CD14-positive monocyte (primary cell): ENCODE data around the gene COL26A1. TPM values are rescaled to one million over a fixed set of nuclear protein-coding genes. Genes with fewer than 3 reads are reported as not detected.

Source experiments
- DNase-seq, 3 donors: peaks; one replicate each; pipeline ENCODE4 v3.0.0-alpha.2; 2011 to 2022
- H2AFZ ChIP-seq: 2 replicates; pipeline ENCODE4 v1.6.0; 2012; ENCODE audit warnings: mild to moderate bottlenecking, low read depth, low read length, inconsistent platforms; ENCODE audit not compliant: insufficient read depth, poor library complexity, severe bottlenecking
- H3K27ac ChIP-seq, 2 donors: 1 replicate in 1 of 2; 2 replicates in 1 of 2; pipeline ENCODE4 v1.5.1; 2012 to 2013; ENCODE audit warnings: low read length in 2 of 2, control low read depth in 1 of 2, inconsistent platforms in 1 of 2, low read depth in 1 of 2, mild to moderate bottlenecking in 1 of 2
- H3K27me3 ChIP-seq, 2 donors: one replicate each; pipeline versions ENCODE4 v1.6.0 to v1.6.1; 2011 to 2013; ENCODE audit warnings: low read length in 2 of 2; ENCODE audit not compliant: control insufficient read depth in 2 of 2, insufficient read depth in 2 of 2
- H3K36me3 ChIP-seq, 2 donors: replicated peaks in 1 of 2; 1 replicate in 1 of 2; 2 replicates in 1 of 2; pipeline versions ENCODE4 v1.5.1 to v1.6.1; 2012 to 2013; ENCODE audit warnings: low read length in 2 of 2, control low read depth in 1 of 2, inconsistent platforms in 1 of 2, mild to moderate bottlenecking in 1 of 2; ENCODE audit not compliant: insufficient read depth in 2 of 2, control insufficient read depth in 1 of 2
- H3K4me1 ChIP-seq, 2 donors: 1 replicate in 1 of 2; 2 replicates in 1 of 2; pipeline versions ENCODE4 v1.5.1 to v1.6.1; 2012 to 2013; ENCODE audit warnings: low read length in 2 of 2, control low read depth in 1 of 2, inconsistent platforms in 1 of 2, mild to moderate bottlenecking in 1 of 2, moderate library complexity in 1 of 2; ENCODE audit not compliant: insufficient read depth in 2 of 2, control insufficient read depth in 1 of 2
- H3K4me2 ChIP-seq: replicated peaks from 2 replicates; pipeline ENCODE3; 2012; ENCODE audit warnings: low read length, moderate library complexity, mild to moderate bottlenecking; ENCODE audit not compliant: poor library complexity, severe bottlenecking; ENCODE audit errors: extremely low read depth
- H3K4me3 ChIP-seq, 3 experiments: fragments of 200-600 bp in 1 of 3; sonication (generic) in 1 of 3; replicated peaks in 1 of 3; 1 replicate in 2 of 3; 2 replicates in 1 of 3; pipeline ENCODE4 v1.5.1; 2011 to 2013; ENCODE audit warnings: low read length in 3 of 3, mild to moderate bottlenecking in 3 of 3, control low read depth in 2 of 3, low read depth in 2 of 3, inconsistent platforms in 1 of 3, moderate library complexity in 1 of 3
- H3K79me2 ChIP-seq: 2 replicates; pipeline ENCODE4 v1.6.0; 2012; ENCODE audit warnings: mild to moderate bottlenecking, control low read depth, inconsistent platforms, low read length, moderate library complexity; ENCODE audit not compliant: insufficient read depth
- H3K9ac ChIP-seq: 2 replicates; pipeline ENCODE4 v1.6.0; 2017; ENCODE audit warnings: low read length, mild to moderate bottlenecking; ENCODE audit not compliant: insufficient read depth, poor library complexity, severe bottlenecking
- H3K9me3 ChIP-seq, 2 donors: replicated peaks in 1 of 2; 1 replicate in 1 of 2; 2 replicates in 1 of 2; pipeline versions ENCODE4 v1.5.1 to v1.6.1; 2012 to 2013; ENCODE audit warnings: low read length in 2 of 2, control low read depth in 1 of 2; ENCODE audit not compliant: control insufficient read depth in 1 of 2, insufficient read depth in 1 of 2
- H4K20me1 ChIP-seq: 2 replicates; pipeline ENCODE4 v1.6.0; 2012; ENCODE audit warnings: mild to moderate bottlenecking, low read length, control low read depth, moderate library complexity; ENCODE audit not compliant: insufficient read depth
- H3K27ac Mint-ChIP-seq, 7 donors: one replicate each; pipeline ENCODE4 v1.8.0; 2020; ENCODE audit warnings: mild to moderate bottlenecking in 7 of 7, mixed read lengths in 7 of 7, moderate library complexity in 6 of 7, inconsistent platforms in 2 of 7
- H3K27me3 Mint-ChIP-seq, 3 donors: one replicate each; pipeline ENCODE4 v1.8.0; 2021 to 2022; ENCODE audit warnings: low read depth in 3 of 3, mild to moderate bottlenecking in 3 of 3, mixed read lengths in 3 of 3, moderate library complexity in 3 of 3, inconsistent platforms in 1 of 3
- H3K36me3 Mint-ChIP-seq, 2 donors: one replicate each; pipeline ENCODE4 v1.8.0; 2020; ENCODE audit warnings: mixed read lengths in 2 of 2, inconsistent platforms in 1 of 2, mild to moderate bottlenecking in 1 of 2
- H3K4me1 Mint-ChIP-seq: one replicate; pipeline ENCODE4 v1.8.0; 2020; ENCODE audit warnings: mild to moderate bottlenecking, mixed read lengths
- H3K4me3 Mint-ChIP-seq, 2 donors: one replicate each; pipeline ENCODE4 v1.8.0; 2020; ENCODE audit warnings: mild to moderate bottlenecking in 2 of 2, mixed read lengths in 2 of 2, moderate library complexity in 1 of 2
- H3K9me3 Mint-ChIP-seq, 7 donors: one replicate each; pipeline ENCODE4 v1.8.0; 2020 to 2022; ENCODE audit warnings: mixed read lengths in 7 of 7, mild to moderate bottlenecking in 6 of 7, moderate library complexity in 6 of 7, inconsistent platforms in 2 of 7
- CTCF ChIP-seq: fragments of 200-600 bp; IDR thresholded peaks from one replicate; pipeline ENCODE4 v1.8.0; 2022; ENCODE audit warnings: antibody characterized with exemption, mild to moderate bottlenecking
- WGBS: methylation state at CpG from one replicate; pipeline ENCODE4 v1.1.5; 2013; ENCODE audit warnings: missing lambda C conversion rate; ENCODE audit not compliant: insufficient coverage; 5-methylcytosine and 5-hydroxymethylcytosine counted together
- intact Hi-C, 2 donors: fragments of 100-400 bp; cut with micrococcal nuclease; formaldehyde crosslinking; loops; one replicate each; pipeline versions ENCODE4 v1.15.0 to v1.15.1; 2023
- polyA plus RNA-seq, 3 donors: library from polyadenylated mRNA; depleted of rRNA in 1 of 3; unstranded in 2 of 3; stranded (reverse) in 1 of 3; fragments of 300-500 nt in 2 of 3; fragments of >200 nt in 1 of 3; fragmentation: Illumina TruSeq in 2 of 3; gene quantifications; 1 replicate in 2 of 3; 2 replicates in 1 of 3; pipeline ENCODE4 v1.2.3, GENCODE V29; 2012 to 2021

Gene COL26A1
- polyA plus RNA-seq, 3 donors, result not detected

- Mint-ChIP-seq H3K4me3 (no peak overlapping the region), H3K27me3 (peaks cover 3 to 33% (median 8%) of the 10 kb centered on the region in 3 donors), H3K36me3 (no peaks in the 10 kb centered on the region), H3K4me1 (no peaks in the 10 kb centered on the region), H3K9me3 (peaks cover 0 to 5% (median 3%) of the 10 kb centered on the region in 7 donors), H3K27ac (no peak overlapping the region)
- Histone ChIP-seq H3K4me1 (no peaks in the 10 kb centered on the region), H3K36me3 (no peaks in the 10 kb centered on the region), H3K27ac (no peak overlapping the region), H3K4me2 (no peak overlapping the region), H2AFZ (no peak overlapping the region), H3K79me2 (no peaks in the 10 kb centered on the region), H3K27me3 (no peaks in the 10 kb centered on the region), H3K9me3 (no peaks in the 10 kb centered on the region), H4K20me1 (no peaks in the 10 kb centered on the region), H3K4me3 (no peak overlapping the region), H3K9ac (no peak overlapping the region)
- TF ChIP-seq CTCF, result no peak
- DNase-seq, result no peak
- WGBS, result 89% methylated on average over 3 of the region's 12 CpGs
- intact Hi-C loops, result no loop called here
Measured at GRCh38 chr7:101402081-101402779, 39.6 kb downstream of the COL26A1 start.

GRCh38 chr7:101402835-101403234 lies 40.2 kb downstream of the COL26A1 start:
- WGBS, result no CpG with 5 or more reads among the region's 6 CpGs
- DNase-seq, result no peak
- Histone ChIP-seq H3K4me2 (no peak overlapping the region), H3K36me3 (no peaks in the 10 kb centered on the region), H3K27me3 (no peaks in the 10 kb centered on the region), H3K79me2 (no peaks in the 10 kb centered on the region), H3K9me3 (no peaks in the 10 kb centered on the region), H3K4me1 (no peaks in the 10 kb centered on the region), H2AFZ (no peak overlapping the region), H3K4me3 (no peak overlapping the region), H3K9ac (no peak overlapping the region), H4K20me1 (no peaks in the 10 kb centered on the region), H3K27ac (no peak overlapping the region)
- intact Hi-C loops, result no loop called here
- Mint-ChIP-seq H3K4me1 (no peaks in the 10 kb centered on the region), H3K27ac (no peak overlapping the region), H3K9me3 (peaks cover 0 to 6% (median 3%) of the 10 kb centered on the region in 7 donors), H3K27me3 (peaks cover 3 to 32% (median 8%) of the 10 kb centered on the region in 3 donors), H3K4me3 (no peak overlapping the region), H3K36me3 (no peaks in the 10 kb centered on the region)
- TF ChIP-seq CTCF, result no peak
